A549 treated with AZD9567 at 1 μM for 4 hours (cell line): ENCODE data around the gene TAF11L11. TPM values are rescaled to one million over a fixed set of nuclear protein-coding genes. Genes with fewer than 3 reads are reported as not detected.

Experiments
- total RNA-seq: library from RNA; stranded (reverse); fragments of 200-300 nt; extraction: Qiagen RNA extraction; gene quantifications from 5 replicates; pipeline ENCODE4 v1.2.3, GENCODE V29; 2022; ENCODE audit not compliant: insufficient read depth

Gene TAF11L11
- 0.10 TPM in 2 of 5 replicates, not detected in the others for total RNA-seq

DNA sequence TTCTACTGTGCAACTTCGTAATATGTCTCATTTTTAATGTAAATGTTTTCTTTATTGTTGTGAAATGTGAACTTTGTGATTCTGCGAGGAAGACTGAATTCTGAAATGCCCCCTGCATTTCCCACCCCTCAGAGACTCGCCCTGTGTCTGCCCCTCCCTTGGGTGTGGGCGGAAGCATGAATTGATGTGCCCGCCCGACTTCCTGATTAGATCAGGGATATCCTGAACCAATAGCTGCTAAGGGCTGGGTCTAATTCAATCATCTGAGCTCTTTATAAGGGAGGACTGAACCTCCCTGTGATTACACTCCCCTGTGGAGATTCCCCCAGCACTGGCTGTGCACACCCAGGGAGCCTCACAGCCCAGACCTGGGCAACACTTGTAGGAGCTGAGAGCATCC is at the start of gene TAF11L11:
Gene TAF11L11, plus strand, starts transcription at position 304 of the 400 bp plus-strand sequence.

DNA sequence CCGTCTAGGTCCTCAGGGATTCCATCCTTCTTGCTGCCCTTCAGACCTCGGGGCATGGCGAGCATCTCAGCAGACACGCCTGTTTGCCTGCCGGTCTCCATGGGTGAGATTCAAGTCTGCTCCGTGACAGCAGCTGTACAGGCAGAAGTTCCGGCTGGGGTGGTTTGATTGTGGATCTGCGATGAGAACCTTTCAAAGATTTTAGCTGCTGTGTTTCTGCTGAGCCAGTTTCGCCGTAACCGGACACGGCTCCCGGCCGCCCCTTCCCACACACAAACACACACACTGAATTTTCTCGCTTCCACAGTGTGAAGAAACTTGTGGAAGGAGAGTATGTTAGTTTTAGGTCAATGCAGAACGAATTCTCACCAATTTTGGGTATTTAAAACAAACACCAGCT is 18.3 kb upstream of the TAF11L11 start, which contains the start of gene TAF11L7:
Gene TAF11L7, minus strand, starts transcription at position 101 of the 400 bp plus-strand sequence.

DNA sequence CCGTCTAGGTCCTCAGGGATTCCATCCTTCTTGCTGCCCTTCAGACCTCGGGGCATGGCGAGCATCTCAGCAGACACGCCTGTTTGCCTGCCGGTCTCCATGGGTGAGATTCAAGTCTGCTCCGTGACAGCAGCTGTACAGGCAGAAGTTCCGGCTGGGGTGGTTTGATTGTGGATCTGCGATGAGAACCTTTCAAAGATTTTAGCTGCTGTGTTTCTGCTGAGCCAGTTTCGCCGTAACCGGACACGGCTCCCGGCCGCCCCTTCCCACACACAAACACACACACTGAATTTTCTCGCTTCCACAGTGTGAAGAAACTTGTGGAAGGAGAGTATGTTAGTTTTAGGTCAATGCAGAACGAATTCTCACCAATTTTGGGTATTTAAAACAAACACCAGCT is 13.1 kb upstream of the TAF11L11 start, which contains the start of gene TAF11L8:
Gene TAF11L8, minus strand, starts transcription at position 101 of the 400 bp plus-strand sequence.

DNA sequence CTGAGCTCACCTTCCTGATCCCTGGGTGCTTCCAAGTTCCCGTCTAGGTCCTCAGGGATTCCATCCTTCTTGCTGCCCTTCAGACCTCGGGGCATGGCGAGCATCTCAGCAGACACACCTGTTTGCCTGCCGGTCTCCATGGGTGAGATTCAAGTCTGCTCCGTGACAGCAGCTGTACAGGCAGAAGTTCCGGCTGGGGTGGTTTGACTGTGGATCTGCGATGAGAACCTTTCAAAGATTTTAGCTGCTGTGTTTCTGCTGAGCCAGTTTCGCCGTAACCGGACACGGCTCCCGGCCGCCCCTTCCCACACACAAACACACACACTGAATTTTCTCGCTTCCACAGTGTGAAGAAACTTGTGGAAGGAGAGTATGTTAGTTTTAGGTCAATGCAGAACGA is 9.7 kb upstream of the TAF11L11 start, which contains the start of gene TAF11L9:
Gene TAF11L9, minus strand, starts transcription at position 140 of the 400 bp plus-strand sequence.

DNA sequence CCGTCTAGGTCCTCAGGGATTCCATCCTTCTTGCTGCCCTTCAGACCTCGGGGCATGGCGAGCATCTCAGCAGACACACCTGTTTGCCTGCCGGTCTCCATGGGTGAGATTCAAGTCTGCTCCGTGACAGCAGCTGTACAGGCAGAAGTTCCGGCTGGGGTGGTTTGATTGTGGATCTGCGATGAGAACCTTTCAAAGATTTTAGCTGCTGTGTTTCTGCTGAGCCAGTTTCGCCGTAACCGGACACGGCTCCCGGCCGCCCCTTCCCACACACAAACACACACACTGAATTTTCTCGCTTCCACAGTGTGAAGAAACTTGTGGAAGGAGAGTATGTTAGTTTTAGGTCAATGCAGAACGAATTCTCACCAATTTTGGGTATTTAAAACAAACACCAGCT is 6.3 kb upstream of the TAF11L11 start, which contains the start of gene TAF11L10:
Gene TAF11L10, minus strand, starts transcription at position 101 of the 400 bp plus-strand sequence.

DNA sequence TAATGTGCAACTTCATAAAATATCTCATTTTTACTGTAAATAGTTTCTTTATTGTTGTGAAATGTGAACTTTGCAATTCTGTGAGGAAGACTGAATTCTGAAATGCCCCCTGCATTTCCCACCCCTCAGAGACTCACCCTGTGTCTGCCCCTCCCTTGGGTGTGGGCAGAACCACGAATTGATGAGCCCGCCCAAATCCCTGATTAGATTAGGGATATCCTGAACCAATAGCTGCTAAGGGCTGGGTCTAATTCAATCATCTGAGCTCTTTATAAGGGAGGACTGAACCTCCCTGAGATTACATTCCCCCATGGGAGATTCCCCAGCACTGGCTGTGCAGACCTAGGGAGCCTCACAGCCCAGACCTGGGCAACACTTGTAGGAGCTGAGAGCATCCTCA is 6.1 kb downstream of the TAF11L11 start, which contains the start of gene TAF11L12:
Gene TAF11L12, plus strand, starts transcription at position 301 of the 400 bp plus-strand sequence.

DNA sequence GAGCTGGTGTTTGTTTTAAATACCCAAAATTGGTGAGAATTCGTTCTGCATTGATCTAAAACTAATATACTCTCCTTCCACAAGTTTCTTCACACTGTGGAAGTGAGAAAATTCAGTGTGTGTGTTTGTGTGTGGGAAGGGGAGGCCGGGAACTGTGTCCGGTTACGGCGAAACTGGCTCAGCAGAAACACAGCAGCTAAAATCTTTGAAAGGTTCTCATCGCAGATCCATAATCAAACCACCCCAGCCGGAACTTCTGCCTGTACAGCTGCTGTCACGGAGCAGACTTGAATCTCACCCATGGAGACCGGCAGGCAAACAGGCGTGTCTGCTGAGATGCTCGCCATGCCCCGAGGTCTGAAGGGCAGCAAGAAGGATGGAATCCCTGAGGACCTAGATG is 27.8 kb downstream of the TAF11L11 start, which contains the start of gene TAF11L13:
Gene TAF11L13, plus strand, starts transcription at position 301 of the 400 bp plus-strand sequence.

DNA sequence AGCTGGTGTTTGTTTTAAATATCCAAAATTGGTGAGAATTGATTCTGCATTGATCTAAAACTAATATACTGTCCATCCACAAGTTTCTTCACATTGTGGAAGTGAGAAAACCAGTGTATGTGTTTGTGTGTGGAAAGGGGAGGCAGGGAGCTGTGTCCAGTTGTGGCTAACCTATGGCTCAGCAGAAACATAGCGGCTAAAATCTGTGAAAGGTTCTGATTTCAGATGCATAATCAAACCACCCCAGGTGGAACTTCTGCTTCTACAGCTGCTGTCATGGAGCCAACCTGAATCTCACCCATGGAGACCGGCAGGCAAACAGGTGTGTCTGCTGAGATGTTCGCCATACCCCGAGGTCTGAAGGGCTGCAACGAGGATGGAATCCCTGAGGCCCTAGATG is 30.2 kb downstream of the TAF11L11 start, which contains the start of gene TAF11L14:
Gene TAF11L14, plus strand, starts transcription at position 301 of the 400 bp plus-strand sequence.

Other genes with a start within 250 kb of the TAF11L11 start
- not detected in 5 replicates for gene TAF11L2, start 106.0 kb upstream of the TAF11L11 start, total RNA-seq
- not detected in 5 replicates for gene TAF11L3, start 85.8 kb upstream of the TAF11L11 start, total RNA-seq
- not detected in 5 replicates for gene TAF11L4, start 82.4 kb upstream of the TAF11L11 start, total RNA-seq
- gene TAF11L5, start 78.9 kb upstream of the TAF11L11 start, total RNA-seq, result not detected in 5 replicates
- gene TAF11L6, start 75.5 kb upstream of the TAF11L11 start, total RNA-seq, result not detected in 5 replicates
- not detected in 5 replicates for gene TAF11L7, start 18.4 kb upstream of the TAF11L11 start, total RNA-seq
- gene TAF11L8, start 13.2 kb upstream of the TAF11L11 start, total RNA-seq, result not detected in 5 replicates
- gene TAF11L9, start 9.8 kb upstream of the TAF11L11 start, total RNA-seq, result not detected in 5 replicates
- not detected in 5 replicates for gene TAF11L10, start 6.4 kb upstream of the TAF11L11 start, total RNA-seq
- gene TAF11L12, start 6.2 kb downstream of the TAF11L11 start, total RNA-seq, result 0.14 TPM in 1 of 5 replicates, not detected in the others
- gene TAF11L13, start 27.9 kb downstream of the TAF11L11 start, total RNA-seq, result not detected in 5 replicates
- gene TAF11L14, start 30.3 kb downstream of the TAF11L11 start, total RNA-seq, result not detected in 5 replicates